Measurements from ENCODE around the gene DEPDC1B.
"Not testable (repeated sequence)": the region's sequence is repeated elsewhere in the genome, so short reads cannot be mapped to it uniquely, and the experiment has no call there.

Gene DEPDC1B, protein sequence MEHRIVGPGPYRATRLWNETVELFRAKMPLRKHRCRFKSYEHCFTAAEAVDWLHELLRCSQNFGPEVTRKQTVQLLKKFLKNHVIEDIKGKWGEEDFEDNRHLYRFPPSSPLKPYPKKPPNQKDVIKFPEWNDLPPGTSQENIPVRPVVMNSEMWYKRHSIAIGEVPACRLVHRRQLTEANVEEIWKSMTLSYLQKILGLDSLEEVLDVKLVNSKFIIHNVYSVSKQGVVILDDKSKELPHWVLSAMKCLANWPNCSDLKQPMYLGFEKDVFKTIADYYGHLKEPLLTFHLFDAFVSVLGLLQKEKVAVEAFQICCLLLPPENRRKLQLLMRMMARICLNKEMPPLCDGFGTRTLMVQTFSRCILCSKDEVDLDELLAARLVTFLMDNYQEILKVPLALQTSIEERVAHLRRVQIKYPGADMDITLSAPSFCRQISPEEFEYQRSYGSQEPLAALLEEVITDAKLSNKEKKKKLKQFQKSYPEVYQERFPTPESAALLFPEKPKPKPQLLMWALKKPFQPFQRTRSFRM

DNA sequence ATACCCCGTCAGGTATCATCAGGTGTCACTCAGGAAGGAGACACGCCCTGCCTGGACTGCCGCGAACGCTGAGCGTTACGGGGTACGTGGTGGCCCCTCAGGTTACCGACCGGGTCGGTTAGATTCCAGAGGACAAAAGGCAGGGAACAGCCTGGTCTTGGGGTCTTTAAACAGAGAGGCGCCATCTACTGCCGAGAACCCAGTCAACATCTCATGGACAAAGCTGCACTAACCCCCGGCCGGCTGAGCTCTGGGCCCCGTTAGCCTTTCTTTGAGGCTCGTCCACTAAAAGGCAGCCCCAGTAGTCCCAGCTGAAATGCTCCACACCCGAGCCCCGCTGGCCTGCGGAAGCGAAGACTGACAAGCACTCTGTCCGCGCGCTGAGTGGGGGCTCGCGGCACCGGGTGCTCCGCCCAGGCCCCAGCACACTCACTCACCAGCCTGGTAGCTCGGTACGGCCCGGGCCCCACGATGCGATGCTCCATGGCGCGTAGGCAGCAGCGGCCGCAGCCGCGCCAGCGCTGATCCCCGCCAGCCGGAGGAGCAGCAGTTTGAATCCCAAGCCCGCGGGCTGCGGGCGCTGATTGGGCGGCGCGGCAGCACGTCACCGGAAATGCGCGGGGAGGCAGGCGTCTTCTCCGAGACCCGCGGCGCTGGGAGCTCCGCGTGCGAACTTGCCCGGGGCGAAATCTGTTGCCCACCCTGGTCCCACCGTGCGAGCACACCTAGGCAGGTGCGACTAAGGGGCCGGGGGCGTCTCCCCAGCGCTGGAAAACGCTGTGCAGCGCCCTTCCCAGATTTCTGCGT is at the start of gene DEPDC1B:
DEPDC1B (minus strand) TSS at position 558 of the 807 bp plus-strand sequence; CDS start at position 485, 73 bp downstream.
- DNase-seq: peak; percentile 75

GRCh38 chr5:60744682-60745081 is 44.7 kb upstream of the DEPDC1B start:
- no peak for DNase-seq

DNA sequence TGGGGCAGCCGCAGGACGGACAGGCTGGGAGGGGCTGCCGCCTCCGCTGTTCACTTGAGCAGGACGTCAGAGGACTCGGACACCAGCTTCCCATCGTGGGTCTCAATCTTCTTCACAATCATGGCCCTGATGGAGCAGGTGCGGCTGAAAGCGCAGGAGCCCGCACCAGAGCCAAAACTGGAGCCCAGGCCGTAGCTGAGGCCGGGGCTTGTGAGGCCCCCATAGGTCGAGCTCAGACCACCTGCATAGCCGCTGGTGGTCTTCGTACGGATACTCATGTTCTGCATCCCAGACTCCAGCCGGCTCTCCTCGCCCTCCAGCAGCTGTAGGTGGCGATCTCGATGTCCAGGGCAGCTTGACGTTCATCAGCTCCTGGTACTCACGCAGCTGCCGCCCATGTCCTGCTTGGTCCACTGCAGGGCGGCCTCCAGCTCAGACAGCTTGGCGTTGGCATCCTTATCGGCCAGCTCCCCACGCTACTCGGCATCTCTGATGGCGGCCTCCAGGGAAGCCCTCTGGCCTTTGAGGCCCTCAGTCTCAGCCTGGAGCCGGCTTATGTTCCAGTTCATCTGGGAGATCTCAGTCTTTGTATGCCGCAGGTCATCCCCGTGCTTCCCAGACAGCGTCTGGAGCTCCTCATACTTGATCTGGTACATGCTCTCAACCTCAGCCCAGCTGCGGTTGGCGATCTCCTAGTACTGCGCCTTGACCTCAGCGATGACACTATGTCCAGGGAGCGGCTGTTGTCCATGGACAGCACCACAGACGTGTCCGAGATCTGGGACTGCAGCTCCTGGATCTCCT is 43.7 kb upstream of the DEPDC1B start:
- no peak for DNase-seq

GRCh38 chr5:60740322-60740721 is 40.4 kb upstream of the DEPDC1B start:
- DNase-seq: no peak

DNA sequence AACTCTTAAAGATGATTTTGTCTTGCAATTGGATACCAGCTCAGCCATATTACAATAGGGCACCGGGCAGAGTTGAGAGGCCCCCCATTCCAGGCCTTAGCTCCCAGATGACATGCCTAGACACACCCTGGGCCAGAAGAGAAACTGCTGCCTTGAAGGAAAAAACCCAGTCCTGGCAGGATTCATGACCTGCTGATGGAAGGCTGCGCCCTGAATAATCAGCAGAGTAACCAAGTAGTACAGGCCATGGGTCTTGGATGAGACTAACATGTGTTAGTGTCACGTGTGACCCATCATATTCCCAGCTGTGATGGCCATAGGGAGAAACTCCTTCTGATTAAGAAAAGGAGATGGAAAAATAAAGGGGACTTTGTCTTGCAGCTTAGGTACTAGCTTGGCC is 39.0 kb upstream of the DEPDC1B start:
- DNase-seq: no peak

- DNase-seq: no peak
These were observed 38.5 kb upstream of the DEPDC1B start for GRCh38 chr5:60738461-60738860.

- DNase-seq: not testable (repeated sequence)
These were observed 30.9 kb upstream of the DEPDC1B start for GRCh38 chr5:60730858-60731257.

DNA sequence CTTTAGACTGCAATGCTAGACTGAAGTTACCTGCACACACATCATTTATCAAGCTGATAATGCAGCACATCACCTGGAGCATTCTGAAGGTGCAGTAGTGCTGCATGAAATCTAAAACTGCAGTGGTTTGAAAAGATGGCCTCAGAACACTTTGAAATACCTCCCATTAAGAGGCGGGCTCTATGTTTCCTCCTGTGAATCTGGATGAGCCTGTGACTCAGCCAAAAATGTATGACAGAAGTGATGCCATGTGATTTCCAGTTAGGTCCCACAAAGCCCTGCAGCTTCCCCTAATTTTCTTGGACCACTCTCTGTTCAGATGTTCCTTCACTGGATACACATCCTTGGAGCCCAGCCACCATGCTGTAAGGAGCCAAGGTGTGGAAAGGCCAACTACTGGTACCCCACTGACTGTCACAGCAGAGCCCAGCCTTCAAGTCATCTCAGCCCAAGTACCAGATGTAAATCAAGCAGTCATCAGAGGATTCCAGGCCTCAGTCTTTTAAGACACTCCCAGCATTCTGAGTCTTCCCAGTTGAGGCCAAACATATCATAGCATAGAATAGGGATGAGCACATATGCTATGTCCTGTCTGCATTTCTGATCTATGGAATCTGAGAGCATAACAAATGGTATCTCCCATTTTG is 27.2 kb upstream of the DEPDC1B start:
- no peak for DNase-seq

DNA sequence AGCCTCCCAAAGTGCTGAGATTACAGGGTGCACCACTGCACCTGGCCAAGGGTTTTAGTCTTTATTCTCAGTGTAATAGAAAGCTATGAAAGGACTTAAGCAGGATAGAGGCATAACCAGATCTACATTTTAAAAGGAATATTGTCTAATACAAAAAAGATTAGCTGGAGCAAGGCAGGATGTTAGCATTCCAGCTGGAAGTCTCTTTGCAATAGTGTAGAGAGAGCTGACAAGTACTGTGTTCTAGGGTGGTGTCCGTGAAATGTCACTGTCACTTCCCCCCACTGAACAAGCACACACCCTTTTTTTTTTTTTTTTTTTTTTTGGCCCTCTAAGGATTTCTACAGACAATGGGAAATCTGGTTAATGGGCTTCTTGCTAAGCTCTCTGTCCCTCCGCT is 24.2 kb upstream of the DEPDC1B start:
- no peak for DNase-seq

GRCh38 chr5:60722416-60722815 is 22.4 kb upstream of the DEPDC1B start:
- DNase-seq: no peak

DNA sequence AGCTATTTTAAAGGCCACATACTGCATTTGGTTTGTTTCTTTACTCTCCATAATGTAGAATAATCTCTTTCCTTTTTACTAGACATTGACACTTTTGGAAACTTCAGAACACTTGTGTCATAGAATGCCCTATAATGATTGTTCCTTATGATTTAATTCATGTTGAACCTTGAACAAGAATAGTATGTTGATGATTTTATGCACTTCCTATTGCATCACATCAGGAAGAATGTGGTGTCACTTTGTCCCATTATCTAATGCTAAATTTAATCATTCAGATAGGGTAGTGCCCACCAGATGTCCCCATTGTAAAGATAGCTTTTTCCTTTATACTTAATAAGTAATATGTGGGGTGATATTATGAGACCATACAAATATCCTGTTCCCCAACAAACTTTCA is 19.4 kb upstream of the DEPDC1B start:
- DNase-seq: no peak

GRCh38 chr5:60718166-60718892 is 18.4 kb upstream of the DEPDC1B start:
- no peak for DNase-seq

- DNase-seq: not testable (repeated sequence)
These were observed 15.4 kb upstream of the DEPDC1B start for GRCh38 chr5:60715201-60715928.

GRCh38 chr5:60712950-60713349 is 13.0 kb upstream of the DEPDC1B start:
- no peak for DNase-seq

- DNase-seq: not testable (repeated sequence)
These were observed 11.9 kb upstream of the DEPDC1B start for GRCh38 chr5:60711892-60712291.

DNA sequence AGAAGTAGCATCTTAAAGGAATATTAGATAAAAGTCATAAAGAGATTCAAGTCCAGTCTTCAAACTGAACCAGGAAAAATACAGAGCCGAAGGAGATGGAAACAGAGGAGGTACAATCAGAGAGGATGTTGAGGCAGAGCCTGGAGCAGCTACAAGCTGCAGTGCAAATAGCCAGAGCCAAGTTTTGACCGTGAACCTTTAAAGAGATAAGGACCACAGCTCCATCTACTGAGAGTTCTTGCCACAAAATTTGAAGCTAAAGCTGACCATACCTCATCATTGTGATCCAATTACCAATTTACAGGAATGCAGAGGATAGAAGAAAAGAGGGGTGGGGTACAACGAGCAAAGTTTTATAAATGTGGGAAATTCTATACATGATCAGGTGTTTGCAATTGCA is 10.4 kb upstream of the DEPDC1B start:
- no peak for DNase-seq

- no peak for DNase-seq
These were observed 5.2 kb upstream of the DEPDC1B start for GRCh38 chr5:60705144-60705543.

DNA sequence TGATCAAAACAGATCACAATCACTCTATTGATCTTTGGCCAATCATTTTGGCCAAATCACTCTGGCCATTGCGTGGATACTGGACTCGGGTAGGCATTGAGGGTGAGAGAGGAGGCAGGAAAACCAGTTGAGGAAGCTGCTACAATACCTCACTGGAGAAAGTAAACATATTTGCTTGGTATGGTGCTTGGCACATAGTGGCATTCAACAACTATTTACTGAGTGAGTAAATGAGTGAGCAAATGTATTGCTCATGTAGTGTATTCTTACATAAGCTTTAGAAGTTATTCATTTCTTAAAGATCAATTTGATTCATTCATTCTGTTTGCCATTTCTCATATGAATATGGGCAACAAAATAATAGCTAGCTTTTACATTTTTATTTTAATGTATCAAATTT is 4.0 kb upstream of the DEPDC1B start:
- DNase-seq: no peak

- no peak for DNase-seq
These were observed 1.5 kb upstream of the DEPDC1B start for GRCh38 chr5:60701321-60701968.

GRCh38 chr5:60700416-60700757 is 421 bp upstream of the DEPDC1B start:
- DNase-seq: peak; percentile 66

GRCh38 chr5:60699288-60699608 is 718 bp downstream of the DEPDC1B start:
- no peak for DNase-seq
